Dermis microvascular lymphatic vessel endothelial cell (primary cell): ENCODE results near the gene WFIKKN1. TPM values are rescaled to one million over a fixed set of nuclear protein-coding genes. Genes with fewer than 3 reads are reported as not detected.

ENCODE experiments used
- DNase-seq, 2 donors: peaks; one replicate each; pipeline versions ENCODE4 v3.0.0 to v3.0.0-alpha.2; 2010; ENCODE audit warnings: low read depth in 2 of 2
- total RNA-seq: library from RNA; depleted of rRNA; stranded (reverse); fragments of >200 nt; gene quantifications from 2 replicates; pipeline ENCODE4 v1.2.1, GENCODE V29; 2014

Gene WFIKKN1
- total RNA-seq, 1 donor from 2014 or later, result under 0.01 TPM

DNA sequence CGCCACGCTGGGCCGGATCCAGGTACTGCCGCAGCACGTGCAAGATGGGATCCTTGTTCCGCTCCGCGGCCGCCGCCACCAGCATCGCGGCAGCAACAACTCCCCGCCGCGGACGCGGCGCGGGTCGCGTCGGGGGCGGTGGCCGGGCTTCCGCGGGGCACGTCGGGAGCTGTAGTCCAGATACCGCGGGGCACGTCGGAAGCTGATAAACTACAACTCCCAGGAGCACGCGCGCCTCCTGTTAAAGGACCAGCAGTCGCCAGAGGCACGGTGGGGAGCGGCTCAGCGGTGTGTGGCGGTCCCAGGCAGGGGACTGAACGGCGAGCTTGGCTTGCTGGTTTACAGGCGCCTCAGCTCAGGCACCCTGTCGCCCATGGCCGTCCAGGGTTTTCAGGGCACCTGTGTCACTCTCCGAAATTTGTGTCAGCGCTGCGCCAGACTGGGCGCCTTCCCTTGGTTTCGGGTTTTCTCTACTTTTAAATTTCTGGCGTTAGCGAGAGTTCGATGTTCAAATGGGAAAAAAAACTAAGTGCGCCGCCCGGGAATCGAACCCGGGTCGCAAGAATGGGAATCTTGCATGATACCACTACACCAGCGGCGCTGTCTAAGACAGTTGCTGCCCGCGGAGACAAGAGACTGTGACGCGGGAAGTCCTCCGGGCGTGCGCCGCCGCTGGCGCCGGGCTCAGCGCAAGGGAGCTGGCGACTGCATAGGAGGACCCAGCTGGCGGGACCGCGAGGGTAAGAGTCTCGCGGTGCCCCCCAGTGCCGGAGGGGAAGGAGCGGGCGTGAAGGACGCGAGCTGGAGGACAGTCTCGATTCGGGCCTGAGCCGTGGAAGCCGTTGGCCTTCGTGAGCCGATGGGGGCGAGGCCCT, 5.7 kb downstream of the WFIKKN1 start, which contains the start of gene METTL26:
TSS of gene METTL26 (minus strand) at position 100 of the 875 bp plus-strand sequence. CDS start at position 85, 15 bp downstream.
- peak; percentile 88 to 97 for DNase-seq

DNA sequence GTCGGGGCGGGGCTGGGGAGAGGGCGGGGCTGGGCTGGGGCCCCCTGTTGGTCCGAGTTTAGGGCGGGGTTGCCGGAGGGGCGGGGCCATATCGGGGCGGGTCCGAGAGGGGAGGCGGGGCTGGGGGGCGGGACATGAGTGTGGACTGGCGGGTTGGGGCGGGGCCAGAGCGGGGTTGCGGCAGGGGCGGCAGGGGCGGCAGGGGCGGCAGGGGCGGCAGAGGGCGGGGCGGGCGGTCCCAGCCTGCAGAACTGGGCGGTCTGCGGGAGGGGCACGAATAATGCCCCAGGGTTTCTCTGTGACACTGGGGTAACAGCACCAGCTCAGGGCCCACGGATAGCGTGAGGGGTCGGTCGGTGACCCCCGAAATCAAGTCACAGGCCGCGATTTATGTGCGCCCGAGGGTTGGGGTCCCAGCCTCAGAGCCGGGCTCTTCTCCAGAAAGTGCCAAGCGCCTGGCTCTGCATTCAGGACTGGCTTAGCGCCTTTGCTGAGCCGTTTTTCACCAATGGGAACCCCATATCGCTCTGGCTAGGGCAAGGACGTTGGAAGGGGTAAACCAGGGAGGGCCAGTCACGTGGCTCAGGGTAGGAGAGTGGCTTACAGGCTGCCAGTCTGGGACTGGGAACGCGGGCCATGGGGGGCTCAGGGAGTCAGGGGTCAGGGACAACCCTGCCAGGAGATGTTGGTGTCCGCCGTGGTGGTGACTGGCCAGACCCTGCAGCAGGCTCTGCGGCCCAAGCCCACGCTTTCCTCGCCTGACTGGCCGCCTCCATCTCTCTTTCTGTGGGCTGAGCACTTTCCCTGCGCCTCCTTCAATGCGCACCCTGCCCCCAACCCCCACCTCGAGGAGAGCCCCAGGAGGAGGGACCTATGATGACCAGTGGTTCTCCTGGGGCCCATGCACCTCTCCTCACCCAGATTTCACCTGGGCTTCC, 6.6 kb downstream of the WFIKKN1 start:
- DNase-seq, result peak; percentile 66 to 91

DNA sequence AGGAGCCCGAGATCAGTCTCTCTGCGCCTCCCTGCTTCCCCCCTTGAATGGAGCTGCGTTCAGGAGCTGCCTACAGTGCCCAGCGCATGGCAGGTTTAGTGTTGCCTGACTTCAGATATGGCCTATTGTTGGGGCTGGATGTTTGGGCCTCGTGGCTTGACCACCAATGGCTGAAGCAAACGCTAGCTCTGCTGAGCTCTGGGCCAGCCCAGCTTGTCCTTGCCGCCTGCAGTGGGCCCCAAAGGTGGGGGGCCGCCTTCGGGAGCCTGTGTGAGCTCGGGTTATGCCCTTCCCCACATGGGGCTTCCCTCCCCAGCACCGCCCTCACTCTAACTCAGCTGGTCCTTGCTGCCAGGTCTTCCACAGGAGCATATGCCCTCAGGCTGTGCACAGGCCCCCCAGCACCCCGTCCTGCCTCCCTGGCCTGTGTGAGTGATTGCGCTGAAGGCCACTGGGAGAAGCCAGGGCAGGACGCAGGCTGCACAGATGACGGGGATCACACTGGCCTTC, 7.3 kb downstream of the WFIKKN1 start:
- no peak for DNase-seq

DNA sequence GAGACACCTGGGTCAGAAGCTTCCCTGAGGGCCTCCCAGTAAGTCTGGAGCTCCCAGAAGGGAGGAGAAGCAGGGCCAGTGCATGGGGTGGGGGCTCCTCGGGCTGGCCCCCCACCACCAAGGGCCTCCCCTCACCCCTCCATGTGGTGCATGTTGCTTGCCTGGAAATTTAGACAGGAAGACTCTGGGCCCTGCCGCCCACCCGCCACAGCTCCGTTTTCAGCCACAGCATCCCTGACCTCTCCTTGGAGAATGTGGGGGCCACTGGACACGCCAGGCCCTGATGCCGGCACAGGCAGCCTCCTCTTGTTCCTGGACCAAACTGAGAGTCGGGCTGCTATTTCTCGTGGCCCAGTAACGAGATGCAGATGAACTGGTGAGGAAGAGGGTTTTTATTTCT, 8.1 kb downstream of the WFIKKN1 start:
- DNase-seq, result no peak

DNA sequence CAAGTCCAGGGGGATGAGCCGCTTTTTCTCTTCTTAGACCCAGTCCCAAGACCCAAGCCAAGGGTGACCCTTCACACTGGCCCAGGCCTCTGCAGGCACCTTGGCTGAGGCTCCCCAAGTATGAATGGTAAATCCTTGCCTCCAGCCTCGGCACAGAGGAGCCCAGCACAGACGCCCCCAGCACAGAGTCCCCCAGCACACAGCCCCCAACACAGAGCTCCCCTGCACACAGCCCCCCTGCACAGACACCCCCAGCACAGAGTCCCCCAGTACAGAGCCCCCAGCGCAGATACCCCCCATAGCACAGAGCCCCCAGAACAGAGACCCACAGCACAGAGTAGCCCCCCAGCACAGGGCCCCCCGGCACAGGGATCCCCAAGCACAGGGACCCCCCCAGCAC, 9.8 kb downstream of the WFIKKN1 start:
- DNase-seq, result no peak

DNA sequence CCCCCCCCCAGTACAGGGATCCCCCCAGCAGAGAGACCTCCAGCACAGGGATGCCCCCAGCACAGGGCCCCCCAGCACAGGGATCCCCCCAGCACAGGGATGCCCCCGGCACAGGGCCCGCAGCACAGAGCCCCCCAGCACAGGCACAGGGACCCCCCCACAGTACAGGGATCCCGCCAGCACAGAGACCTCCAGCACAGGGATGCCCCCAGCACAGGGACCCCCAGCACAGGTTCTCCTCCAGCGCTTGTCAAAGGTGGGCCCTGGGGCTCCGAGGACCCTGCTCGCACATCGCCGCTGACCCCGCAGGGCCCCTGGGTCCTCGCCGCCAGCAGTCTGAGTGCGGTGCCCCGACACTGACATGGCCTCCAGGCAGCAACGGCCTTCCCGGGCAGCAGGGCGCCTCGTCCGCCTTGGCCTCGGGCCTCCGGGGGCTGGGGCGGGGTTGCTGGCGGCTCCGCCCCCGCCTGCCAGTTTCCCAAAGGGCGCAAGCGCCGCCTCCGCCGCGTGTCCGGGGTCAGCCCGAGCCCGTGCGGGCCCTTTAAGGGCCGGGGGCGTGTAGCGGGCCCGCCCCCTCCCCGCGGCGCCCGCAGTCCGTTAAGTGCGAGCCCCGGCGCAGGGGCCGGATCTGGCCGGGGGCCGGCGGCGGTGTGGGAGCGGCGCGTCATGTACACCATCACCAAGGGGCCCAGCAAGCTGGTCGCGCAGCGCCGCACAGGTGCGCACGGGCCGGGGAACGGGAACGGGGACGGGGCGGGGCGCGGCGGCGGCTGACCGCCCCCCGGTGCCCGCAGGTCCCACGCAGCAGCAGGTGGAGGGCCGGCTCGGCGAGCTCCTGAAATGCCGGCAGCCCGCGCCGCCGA, 10.8 kb downstream of the WFIKKN1 start, which contains the start of gene MCRIP2:
TSS of gene MCRIP2 (plus strand) at position 503 of the 863 bp plus-strand sequence. CDS start at position 667, 164 bp downstream.
- peak in 1 of 2 donors; percentile 66 for DNase-seq

DNA sequence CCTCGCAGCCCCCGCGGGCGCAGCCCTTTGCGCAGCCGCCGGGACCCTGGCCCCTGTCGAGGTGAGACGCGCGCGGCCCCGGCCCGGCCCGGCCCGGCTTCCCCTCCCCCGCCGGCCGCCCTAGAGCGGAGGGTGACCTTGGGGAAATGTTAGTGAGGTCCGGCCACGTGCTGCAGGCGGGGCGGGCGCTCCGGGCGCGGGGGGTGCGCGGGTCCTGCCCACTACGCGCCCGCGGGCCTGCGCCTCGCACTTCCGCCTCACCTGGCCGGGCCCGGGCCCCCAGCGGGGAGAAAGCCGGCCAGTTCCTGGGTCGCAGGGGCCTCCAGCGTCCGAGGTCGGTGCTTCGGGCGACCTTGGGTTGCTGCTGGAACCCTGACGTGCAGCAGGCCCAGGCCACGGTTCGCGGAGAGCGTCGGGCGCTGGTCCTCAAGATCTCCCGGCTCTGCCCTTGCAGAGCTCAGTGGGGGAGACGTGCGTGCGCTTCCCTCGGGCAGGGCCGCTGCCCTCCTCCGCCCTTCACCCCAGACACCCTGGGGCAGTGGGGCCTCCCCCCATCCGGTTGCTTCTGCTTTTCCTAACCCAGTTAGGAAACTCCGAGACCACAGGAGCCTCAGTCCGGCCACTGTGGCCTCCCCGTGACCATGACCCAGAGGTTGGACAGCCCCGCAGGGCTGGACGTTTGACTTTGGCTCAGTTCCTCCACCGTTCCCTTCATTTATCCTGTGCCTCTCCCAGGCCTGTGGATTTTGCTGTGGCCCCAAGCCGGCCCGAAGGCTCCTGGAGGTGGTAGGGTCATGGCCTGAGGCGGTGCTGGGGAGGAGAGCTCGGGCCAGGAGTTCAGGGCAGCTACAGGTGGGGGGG, 11.6 kb downstream of the WFIKKN1 start:
- no peak for DNase-seq

DNA sequence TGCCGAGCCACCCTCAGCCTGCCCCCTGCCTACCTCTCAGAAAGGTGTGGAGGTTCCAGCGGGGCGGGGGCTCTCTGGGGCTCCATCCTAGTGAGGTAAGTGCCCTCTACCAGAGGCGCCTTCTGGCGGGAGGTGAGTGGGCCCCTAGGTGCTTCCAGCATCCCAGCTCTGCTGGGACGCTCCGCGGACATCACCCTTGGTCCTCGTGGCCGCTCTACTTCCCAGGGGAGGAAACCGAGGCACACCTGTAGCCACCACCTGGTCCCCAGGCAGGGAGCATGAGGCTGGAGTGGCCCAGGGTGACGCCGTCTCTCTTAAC, 12.2 kb downstream of the WFIKKN1 start:
- DNase-seq, result no peak

DNA sequence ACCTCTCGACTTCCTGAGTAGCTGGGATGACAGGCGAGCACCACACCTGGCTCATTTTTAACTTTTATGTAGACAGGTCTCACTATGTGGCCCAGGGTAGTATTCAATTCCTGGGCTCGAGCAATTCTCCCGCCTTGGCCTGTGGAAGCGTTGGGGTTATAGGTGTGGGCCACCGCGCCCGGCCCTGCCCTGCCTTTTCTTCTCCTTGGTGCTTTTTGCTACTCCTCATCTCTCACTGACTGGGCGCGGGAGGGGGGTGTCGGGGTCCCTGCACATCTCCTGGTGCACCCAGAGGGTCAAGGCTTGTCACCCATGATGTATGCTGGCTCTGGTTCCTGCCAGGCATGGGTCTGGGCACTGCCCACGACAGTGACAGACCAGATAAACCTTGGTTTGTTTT, 13.8 kb downstream of the WFIKKN1 start:
- no peak for DNase-seq

DNA sequence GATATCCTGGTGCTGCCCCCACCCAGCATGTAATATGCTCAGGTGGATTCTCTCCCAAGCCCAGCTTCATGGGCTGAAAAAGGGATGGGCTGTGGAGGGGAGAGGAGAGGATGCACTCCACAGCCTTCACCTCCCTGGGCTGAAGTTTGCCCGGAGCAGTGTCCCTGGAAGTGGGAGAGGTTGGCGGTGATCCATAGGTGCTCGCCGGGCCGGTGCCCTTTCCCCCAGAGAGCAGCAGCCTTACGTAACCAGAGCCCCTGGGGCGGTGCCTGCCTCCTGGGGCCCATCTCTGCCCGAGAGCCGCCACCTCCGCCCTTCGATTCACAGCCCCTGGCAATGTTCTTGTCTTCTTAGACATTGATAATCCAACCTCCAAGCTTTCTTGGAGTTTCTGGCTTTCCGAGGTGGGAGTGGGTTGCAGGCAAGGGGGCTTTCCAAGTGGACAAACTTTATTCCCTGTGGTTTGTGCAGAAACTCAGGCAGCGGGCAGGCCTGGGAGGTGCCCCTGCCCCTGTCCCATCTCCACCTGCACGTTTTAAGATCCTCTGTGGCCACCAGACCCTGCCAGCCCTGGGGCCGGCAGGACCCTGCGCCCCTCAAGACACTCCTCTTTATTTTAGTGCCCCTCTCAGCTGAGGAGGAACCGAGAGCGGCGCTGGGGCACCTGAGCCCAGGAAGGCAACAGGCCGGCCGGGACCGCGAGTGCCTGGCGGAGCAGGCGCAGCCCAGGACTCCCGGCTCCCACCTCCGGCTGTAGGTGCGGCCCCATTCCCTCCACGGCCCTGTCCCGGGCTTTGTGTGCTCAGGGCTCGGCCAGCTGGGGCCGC, 15.3 kb downstream of the WFIKKN1 start:
- no peak for DNase-seq

DNA sequence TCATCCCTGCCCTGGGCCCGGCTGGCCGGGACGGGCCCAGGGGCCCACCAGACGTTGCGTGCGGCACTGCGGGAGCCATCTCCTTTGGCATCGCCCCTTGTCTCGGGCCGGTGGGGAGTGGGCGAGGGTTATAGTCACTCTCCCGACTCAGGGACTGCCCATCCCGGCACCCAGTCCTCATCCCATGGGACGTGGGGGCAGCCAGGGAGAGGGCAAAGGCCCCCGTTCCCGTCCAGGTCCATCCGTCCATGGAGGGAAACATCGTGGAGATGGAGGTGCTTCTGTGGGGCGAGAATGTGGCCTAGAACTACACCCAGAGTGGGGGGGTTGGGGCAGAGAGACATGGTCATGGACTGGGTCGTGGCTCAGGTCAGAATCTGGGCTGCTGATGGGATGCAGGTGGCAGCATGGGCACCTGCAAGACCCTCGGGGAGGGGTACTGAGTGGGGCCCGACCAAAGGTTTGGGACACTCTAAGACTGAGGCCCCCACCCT, 15.9 kb downstream of the WFIKKN1 start:
- no peak for DNase-seq

DNA sequence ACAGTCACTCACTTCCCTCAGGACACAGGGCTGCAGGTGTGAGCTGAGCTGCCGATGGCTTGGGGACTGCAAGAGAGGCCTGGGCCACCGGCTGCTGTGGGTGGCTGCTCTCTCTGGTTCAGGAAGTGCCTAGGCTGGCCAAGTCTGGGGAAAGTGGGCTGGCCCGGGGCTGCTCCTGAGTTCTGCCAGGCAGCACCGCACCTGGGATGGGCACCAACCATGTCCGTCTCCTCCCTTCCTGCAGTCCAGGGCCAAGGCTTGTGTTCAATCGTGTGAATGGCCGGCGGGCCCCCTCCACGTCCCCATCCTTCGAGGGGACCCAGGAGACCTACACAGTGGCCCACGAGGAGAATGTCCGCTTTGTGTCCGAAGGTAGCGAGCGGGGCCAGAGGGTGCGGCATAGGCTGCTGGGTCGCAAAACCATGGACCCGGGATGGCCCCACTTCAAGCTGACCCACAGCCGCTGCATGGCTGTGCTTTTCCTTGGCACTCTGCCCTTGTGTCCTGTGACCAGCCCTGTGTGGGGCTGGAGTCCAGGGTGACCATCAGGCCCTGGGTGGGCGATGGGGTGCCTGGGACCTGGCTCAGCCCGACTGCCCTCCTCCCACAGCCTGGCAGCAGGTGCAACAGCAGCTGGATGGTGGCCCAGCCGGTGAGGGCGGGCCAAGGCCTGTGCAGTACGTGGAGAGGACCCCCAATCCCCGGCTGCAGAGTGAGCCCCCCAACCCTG, 16.6 kb downstream of the WFIKKN1 start:
- no peak for DNase-seq

DNA sequence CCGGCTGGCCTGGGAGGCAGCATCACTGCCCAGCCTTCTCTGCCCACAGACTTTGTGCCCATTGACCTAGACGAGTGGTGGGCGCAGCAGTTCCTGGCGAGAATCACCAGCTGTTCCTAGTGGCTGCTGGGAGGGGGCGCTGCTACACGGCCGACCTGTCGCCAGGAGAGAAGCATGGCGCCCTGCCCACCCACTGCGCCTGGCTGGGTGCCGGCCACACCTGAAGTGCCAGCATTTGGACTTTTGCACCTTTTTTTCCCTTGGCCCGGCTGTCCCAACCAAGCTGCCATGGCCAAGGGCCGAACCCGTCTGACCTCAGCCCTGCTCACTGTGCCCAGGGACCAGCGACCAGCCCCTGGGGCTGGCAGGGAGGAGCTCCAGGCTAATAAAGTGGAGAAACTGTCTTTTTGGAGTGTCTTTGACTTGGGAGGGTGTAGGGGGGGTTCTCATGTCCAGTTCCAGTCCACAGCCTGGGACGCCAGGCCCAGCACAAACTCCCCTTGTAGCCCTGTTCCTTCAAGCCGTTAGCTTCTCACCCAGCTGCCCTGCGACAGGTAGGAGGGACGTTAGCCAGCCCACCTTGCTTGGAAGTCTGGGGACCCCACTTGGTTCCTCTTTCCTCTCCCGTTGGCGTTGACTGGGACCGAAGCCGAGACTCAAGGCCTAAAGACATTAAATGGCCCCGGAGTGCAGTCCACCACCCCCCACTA, 17.4 kb downstream of the WFIKKN1 start:
- peak in 1 of 2 donors; percentile 27 for DNase-seq

DNA sequence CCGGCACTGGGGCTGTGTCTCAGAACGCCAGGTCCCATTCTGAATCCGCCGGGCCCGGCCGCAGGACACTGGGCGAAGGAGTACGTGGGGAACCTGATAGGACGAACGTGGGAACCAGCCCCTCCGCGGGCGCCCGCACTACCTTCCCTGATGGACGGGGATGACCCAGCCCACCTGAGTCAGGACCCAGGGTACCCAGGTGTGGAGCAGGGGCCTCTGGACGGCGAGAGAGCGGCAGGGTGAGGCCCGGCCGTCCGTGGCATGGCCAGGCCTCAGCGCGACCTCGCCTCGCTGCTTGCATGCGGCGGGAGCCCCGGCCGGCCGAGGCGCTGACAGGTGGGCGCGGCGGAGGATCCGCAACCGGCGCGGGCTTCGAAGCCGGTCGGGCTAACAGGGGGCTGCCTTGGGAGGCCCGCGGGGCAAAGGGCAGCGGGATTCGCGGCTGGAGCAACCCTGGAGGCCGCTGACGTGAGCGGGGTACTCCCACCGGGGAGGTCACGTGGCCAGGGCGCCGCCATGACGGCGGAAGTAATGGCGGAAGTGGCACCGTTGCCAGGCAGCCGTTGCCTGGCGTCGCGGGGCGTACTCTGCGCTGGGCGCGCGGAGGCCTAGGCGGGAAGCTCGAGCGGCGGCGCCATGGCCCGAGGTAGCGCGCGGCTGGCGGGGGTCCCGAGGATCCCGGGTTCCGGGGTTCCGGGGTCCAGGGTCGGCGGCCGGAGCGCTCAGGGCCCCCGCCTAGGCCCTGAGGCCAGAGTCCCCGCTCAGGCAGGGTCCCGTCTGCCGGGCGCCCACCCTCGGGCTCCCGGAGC, 18.2 kb downstream of the WFIKKN1 start, which contains the start of gene WDR90:
TSS of gene WDR90 (plus strand) at position 585 of the 809 bp plus-strand sequence. CDS start at position 637, 52 bp downstream.
- peak; percentile 82 to 91 for DNase-seq

DNA sequence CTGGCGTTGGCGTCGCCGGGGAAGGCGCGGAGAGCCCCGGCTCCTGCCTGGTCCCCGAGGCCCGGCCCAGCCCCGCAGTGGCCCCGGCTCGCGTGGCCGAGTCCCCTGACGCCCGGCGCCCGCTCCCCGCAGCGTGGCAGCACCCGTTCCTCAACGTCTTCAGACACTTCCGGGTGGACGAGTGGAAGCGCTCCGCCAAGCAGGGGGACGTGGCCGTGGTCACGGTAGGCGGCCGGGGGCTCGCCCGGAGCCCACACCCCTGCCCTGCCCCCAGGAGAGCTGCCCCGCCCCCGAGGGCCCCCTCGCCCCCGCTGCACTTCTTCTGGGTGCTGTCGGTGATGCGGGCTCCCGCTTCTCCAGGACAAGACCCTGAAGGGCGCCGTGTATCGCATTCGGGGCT, 18.8 kb downstream of the WFIKKN1 start:
- no peak for DNase-seq

DNA sequence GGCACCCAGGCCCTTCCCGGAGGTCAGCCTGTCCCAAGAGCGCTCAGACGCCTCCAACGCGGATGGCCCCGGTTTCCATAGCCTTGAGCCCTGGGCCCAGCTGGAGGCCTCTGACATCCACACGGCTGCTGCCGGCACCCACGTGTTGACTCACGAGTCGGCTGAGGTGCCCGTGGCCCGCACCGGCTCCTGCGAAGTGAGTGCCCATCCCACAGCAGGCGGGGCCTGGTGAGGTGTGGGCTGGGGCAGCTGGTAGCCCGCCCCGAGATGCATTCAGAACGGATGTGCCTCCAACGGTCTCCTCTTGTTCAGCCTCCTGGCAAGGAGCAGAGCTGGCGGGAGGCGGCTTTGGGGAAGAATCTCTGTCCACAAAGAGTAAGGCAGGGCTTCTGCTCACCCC, 21.1 kb downstream of the WFIKKN1 start:
- DNase-seq, result no peak
